ENCODE measurements around the gene SRPK3.
"Not testable (repeated sequence)": the region's sequence is repeated elsewhere in the genome, so short reads cannot be mapped to it uniquely, and the experiment has no call there.

The SRPK3 gene

DNA sequence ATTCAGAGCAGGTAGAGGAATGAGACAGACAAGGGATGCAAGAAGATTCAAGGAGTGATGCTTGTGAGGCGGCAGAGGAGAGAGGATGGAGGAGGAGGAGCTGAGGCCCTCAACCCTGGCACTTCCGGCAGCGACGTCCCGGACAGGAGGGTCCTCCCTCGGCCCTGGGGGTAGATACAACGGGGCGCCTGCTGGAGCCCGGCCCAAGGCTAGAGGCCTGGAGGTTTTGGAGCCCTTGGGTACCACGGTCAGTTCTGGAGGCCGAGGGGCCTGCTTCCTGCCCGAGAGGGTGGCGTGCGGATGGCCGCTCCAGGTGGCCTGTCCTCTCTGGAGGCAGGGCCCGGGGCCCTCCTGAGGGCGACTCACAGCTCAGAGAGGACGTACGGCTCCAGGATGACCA lies 27.1 kb downstream of the SRPK3 start:
- DNase-seq (ENCODE audit: low read depth): no peak

- no peak for DNase-seq (ENCODE audit: low read depth)
Measured at GRCh38 chrX:153812220-153812619, 31.4 kb downstream of the SRPK3 start.

- DNase-seq (ENCODE audit: low read depth): no peak
Measured at GRCh38 chrX:153813161-153813560, 32.3 kb downstream of the SRPK3 start.

GRCh38 chrX:153814591-153815315 lies 33.9 kb downstream of the SRPK3 start:
- no peak for DNase-seq (ENCODE audit: low read depth)

DNA sequence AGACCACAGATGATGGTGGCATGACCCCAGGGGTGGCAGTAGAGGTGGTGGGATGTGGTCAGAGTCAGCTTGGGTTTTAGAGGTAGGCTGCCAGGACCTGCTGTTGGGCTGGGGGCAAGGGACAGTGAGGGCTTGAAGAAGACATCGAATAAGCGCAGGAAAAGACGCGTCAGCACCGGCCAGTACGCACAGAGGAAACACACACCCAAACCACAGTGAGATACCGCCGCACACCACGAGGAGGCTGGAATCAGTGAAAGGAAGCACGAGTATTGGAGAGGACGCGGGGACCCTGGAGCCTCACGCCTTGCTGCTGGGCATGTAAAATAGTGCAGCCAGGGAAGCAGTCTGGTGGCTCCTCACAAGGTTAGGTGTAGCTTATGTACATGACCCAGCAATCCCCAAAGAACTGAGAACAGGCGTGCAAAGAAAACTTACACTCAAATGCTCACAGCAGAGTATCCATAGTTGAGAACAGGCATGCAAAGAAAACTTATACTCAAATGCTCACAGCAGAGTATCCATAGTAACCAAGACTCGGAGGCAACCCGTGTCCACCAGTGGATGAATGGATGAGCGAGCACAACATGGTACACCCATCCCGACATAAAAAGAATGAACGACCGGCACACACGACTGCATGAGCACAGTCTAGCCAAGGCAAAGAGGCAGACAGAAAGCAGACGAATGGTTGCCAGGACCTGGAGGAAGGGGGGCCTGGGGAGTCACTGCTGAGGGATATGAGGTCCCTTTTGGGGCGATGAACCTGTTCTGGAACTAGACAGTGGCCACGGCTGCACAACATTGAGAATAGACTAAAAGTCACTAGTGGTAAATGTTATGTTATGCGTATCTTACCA lies 36.2 kb downstream of the SRPK3 start:
- peak; percentile 15 for DNase-seq (ENCODE audit: low read depth)

DNA sequence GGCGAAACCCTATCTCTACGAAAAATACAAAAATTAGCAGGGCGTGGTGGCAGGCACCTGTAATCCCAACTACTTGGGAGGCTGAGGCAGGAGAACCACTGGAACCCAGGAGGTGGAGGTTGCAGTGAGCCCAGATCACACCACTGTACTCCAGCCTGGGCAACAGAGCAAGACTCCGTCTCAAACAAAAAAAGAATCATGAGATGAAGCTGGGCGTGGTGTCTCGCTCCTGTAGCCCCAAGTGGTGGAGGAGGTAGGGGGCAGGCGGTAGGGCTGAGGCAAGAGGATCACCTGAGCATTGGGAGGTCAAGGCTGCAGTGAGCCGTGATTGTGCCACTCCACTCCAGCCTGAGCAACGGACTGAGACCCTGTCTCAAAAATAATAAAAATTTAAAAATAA lies 37.2 kb downstream of the SRPK3 start:
- DNase-seq (ENCODE audit: low read depth): not testable (repeated sequence)

DNA sequence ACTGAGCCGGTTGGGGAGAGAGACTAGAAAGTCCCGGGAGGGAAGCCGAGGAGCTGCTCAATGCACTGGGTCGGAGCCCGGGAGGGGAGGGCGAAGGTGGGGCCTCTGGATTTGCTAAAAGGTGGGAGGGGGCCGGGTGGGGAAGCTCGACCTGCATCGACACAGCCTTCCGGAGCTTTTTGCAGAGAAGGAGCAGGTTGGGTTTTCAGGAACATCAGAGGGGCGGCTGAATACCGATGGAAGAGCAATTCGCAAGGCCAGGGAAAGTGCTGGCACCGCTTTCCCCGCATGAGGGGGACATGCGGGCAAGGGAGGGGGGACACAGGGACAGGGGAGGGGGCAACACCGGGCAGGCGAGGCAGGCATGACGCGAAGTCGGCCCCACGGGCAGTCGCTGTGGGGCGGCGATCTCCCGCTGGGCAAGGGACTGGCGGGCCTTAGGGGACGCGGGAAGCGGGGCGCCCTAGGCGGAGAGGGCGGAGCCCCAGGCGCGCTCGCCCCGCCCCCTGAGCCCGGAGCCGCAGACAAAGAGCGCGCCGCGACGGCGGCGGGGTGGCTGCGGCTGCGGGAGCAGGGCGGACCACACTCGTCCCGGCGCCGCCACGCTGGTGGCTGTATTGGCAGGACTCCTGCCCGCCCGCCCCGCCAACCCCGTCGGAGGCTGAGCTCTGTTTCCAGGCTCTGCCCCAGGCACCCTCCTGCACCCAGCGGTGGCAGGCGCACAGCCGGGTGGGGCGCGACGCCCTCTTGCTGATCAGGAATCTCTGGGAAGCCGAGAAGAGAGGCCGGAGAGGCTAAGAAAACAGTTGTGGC lies 37.9 kb downstream of the SRPK3 start:
- peak; percentile 47 for DNase-seq (ENCODE audit: low read depth)

DNA sequence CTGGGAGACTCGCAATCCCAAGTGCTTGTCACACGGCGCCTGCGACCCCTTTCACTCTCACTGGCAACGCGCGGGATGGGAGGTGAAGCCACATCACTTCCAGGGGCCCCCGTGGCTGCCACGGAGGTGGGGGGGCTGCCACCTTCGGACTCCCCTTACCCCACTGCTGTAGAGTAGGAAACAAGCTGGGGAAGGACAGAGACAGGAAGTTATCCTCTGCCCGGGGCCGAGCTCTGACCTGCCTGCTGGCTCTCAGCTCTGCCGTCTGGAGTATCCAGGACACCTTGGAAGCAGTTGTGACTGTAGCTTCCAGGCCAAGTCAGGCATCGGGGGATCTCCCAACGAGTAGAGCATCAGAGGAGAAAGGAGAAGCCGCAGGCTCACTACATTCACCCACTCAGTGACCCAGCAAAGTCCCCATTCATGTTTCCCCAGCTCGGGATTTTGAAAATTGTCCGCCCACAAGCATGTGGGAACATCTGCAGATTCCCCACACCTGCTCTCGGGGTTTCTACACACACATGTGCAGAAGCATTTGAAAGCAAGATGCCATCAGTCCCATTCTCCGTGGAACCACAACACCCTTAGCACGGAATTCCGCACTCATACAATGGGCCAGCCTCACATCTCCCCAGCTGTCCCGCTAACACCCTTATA lies 38.7 kb downstream of the SRPK3 start:
- DNase-seq (ENCODE audit: low read depth): no peak

DNA sequence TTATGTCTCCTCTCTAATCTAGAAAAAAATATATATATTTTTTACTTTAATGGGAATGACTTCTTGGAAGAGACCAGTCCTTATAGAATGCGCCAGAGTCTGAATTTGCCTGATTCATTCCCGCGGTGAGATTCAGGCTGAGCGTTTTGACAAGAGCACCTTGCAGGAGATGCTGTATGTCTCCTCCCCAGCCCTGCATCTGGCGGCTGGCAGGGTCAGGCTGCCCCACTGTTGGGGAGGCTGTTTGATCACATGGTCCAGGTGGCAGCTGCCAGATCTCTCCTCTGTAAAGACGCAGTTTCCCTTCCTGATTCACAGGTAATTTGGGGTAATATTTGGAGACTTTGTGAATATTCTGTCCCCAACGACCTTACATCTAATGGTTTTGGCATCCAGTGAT lies 39.8 kb downstream of the SRPK3 start:
- no peak for DNase-seq (ENCODE audit: low read depth)

GRCh38 chrX:153821066-153821465 lies 40.2 kb downstream of the SRPK3 start:
- no peak for DNase-seq (ENCODE audit: low read depth)

DNA sequence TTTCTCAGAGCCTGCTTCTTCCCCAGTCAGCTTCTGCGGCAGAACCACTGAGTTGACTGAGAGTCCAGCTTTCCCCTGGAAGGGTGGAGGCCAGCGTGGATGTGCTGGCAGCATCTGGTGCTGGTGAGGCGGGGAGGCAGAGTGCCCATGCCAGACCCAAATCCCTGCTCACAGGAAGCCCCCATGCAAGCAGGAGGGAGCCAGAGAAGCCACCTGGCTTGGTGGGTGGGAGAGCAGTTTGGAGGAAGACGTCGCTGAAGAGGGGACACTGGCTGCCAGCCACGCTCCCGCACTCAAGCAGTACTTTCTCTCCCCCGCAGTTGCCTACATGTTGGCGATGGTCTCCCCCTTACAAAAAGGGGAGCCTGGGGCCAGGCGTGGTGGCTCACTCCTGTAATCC lies 43.5 kb downstream of the SRPK3 start:
- no peak for DNase-seq (ENCODE audit: low read depth)

DNA sequence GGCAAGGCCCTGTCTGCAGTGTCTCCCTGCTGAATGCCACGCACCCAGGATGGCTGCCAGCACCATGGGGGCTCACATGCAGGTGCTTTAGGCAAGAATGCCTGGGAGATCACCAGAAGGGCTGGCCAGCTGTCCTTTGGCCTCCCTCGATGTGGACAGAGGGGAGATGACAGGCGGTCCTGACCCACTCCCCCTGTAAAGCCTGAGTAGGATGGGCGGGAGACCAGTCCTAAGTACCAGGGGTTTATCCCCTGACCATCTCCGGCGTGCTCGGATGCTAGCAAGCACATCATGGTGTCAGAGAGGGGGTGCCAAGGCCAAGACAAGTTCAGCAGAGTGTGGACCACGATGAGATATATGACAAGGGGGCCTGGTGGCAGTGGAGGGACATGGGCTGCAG lies 44.2 kb downstream of the SRPK3 start:
- no peak for DNase-seq (ENCODE audit: low read depth)

GRCh38 chrX:153827016-153827415 lies 46.2 kb downstream of the SRPK3 start:
- no peak for DNase-seq (ENCODE audit: low read depth)

DNA sequence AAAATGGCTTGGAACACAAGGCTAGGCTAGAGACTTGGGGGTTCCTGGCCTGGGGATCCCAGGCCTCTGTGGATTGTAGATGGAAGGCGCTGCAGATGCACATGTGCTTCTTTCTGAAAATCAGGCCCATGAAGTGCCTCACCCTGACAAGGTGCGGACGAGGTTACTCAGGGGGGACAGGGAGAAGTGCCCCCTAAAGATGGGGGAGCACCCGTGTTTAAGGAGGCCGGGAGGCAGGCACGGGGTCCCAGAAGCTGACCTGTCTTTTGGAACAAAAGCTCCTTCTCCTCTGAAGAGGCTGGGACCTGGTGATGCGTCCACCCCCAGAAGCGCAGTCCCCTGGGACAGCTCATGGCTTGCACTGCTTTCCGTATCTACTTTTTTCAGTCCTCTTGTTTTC lies 47.1 kb downstream of the SRPK3 start:
- no peak for DNase-seq (ENCODE audit: low read depth)

DNA sequence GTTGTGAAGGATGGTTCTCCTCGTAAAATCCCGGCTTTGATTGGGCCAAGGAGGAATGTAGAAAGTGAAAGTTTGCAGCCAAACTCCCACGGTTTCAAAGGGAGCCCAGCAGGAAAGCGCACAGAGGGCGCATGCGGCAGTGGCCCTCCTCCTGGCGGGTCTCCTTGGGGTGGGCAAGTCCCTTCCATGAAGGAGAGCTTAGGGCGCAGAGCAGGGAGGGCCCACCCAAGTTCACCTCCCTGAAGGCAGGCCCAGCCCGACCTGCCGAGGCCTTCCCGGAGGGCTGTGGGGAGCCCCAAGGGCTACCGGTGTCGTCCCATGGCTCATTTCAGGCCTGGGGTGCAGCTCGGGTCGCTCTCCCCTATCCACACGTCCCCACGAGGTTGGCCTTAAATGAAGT lies 47.5 kb downstream of the SRPK3 start:
- DNase-seq (ENCODE audit: low read depth): no peak

- DNase-seq (ENCODE audit: low read depth): no peak
Measured at GRCh38 chrX:153828723-153829548, 48.1 kb downstream of the SRPK3 start.

GRCh38 chrX:153829549-153829798 lies 48.6 kb downstream of the SRPK3 start:
- DNase-seq (ENCODE audit: low read depth): no peak

DNA sequence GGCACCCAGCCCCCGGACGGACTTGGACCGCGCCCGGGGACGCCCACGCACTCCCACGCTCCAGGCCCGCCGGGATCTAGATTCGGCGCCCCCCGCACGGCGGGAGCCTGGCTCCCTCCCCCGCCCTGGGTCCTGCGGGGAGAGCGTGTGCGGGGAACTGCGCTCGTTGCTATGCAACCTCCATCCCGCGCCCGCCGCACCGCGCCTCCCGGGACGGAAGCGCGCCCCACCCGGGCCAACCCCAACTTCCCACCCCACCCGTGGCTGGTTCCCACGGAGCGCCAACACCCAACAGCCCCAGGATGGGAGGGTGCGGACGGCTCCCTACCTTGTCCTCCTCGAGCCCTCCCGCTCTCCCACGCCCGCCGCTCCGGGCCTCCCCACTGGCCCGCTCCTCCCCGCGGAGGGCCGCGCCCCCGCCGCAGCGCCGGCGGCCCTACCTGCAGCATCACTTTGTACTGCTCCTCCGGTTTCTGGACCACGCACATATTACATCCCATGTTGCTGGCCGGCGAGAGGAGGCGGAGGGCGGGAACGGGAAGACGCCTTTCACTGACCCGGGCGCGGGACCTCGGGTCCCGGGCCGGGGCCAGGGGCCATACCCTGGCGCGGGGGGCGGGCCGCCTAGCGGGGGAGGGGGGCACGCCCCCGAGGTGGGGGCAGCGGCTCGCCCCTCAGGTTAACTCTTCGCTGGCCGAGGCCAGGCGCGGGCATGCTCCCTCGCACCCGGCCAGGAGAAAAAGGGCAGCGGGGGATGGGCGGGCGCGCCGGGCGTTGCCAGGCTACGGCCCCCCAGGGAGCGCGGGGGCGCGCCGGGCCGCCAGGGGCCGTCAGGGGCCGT lies 49.2 kb downstream of the SRPK3 start, which contains the start of gene PDZD4:
TSS of gene PDZD4 (minus strand) at position 746 of the 841 bp plus-strand sequence. CDS start at position 500, 246 bp downstream.
- DNase-seq (ENCODE audit: low read depth): no peak

- no peak for DNase-seq (ENCODE audit: low read depth)
Measured at GRCh38 chrX:153830640-153831428, 50.0 kb downstream of the SRPK3 start.

Data from activated T-helper 1 cell treated with Interleukin-2 at 50 U/mL for 16 hours (primary cell).